PC-3 (cell line): ENCODE results near the gene TMTC2. TPM values are rescaled to one million over a fixed set of nuclear protein-coding genes. Genes with fewer than 3 reads are reported as not detected.

Experiments used
- ATAC-seq: fragments of 200-7000 bp; cut with Tn5 transposase; 2 replicates; pipeline ENCODE4 v1.9.1; 2020; ENCODE audit warnings: mild to moderate bottlenecking, moderate library complexity
- BruUV-seq: library from RNA; stranded (reverse); fragments of 400-500 nt; replicated peaks from 2 replicates; lab custom pipeline; 2021; lab: Mats Ljungman, UMichigan
- CTCF ChIA-PET: fragments of 300-600 bp; sonication (Branson Sonifier 250); formaldehyde crosslinking; loops from one replicate; lab custom pipeline; 2022; ENCODE audit warnings: antibody characterized with exemption; lab: Charles Lee
- POLR2A ChIA-PET: fragments of 300-600 bp; sonication (Branson Sonifier 250); formaldehyde crosslinking; loops from one replicate; lab custom pipeline; 2022; ENCODE audit warnings: antibody characterized with exemption; ENCODE audit not compliant: unreplicated experiment; lab: Charles Lee
- DNase-seq: peaks from one replicate; pipeline ENCODE4 v3.0.0-alpha.2; 2015
- H2AFZ ChIP-seq: fragments of 300-600 bp; sonication (generic); 2 replicates; pipeline ENCODE4 v1.6.0; 2016; ENCODE audit warnings: antibody characterized with exemption, low read length
- H3F3A ChIP-seq: fragments of 300-600 bp; sonication (generic); one replicate; pipeline ENCODE4 v1.6.0; 2017; ENCODE audit warnings: antibody characterized with exemption, low read length, control low read depth, mild to moderate bottlenecking; ENCODE audit not compliant: unreplicated experiment
- H3K27ac ChIP-seq: fragments of 300-600 bp; sonication (generic); 2 replicates; pipeline ENCODE4 v1.5.1; 2016; ENCODE audit warnings: mild to moderate bottlenecking, low read length
- H3K27me3 ChIP-seq: fragments of 300-600 bp; sonication (generic); 2 replicates; pipeline ENCODE4 v1.6.1; 2016; ENCODE audit warnings: low read length, mixed read lengths
- H3K36me3 ChIP-seq: fragments of 300-600 bp; sonication (generic); 2 replicates; pipeline ENCODE4 v1.6.1; 2016; ENCODE audit warnings: low read depth, mixed run types, low read length, mixed read lengths
- H3K4me1 ChIP-seq: fragments of 300-600 bp; sonication (generic); 2 replicates; pipeline ENCODE4 v1.5.1; 2016; ENCODE audit warnings: low read length; ENCODE audit not compliant: insufficient read depth
- H3K4me2 ChIP-seq: fragments of 300-600 bp; sonication (generic); 2 replicates; pipeline ENCODE4 v1.6.0; 2016; ENCODE audit warnings: low read length
- H3K4me3 ChIP-seq: fragments of 300-600 bp; sonication (generic); 2 replicates; pipeline ENCODE4 v1.5.1; 2016; ENCODE audit warnings: mild to moderate bottlenecking, low read length, mixed read lengths
- H3K79me2 ChIP-seq: fragments of 300-600 bp; sonication (generic); 2 replicates; pipeline ENCODE4 v1.6.1; 2017; ENCODE audit warnings: low read length, mixed read lengths
- H3K9ac ChIP-seq: fragments of 300-600 bp; sonication (generic); 2 replicates; pipeline ENCODE4 v1.6.0; 2016; ENCODE audit warnings: mild to moderate bottlenecking, low read length
- H3K9me2 ChIP-seq: fragments of 300-600 bp; sonication (generic); replicated peaks from 2 replicates; pipeline ENCODE4 v1.6.1; 2016; ENCODE audit warnings: mixed run types, low read length, mixed read lengths
- H3K9me3 ChIP-seq: fragments of 300-600 bp; sonication (generic); 2 replicates; pipeline ENCODE4 v1.6.1; 2016; ENCODE audit warnings: low read length, mixed read lengths
- H4K20me1 ChIP-seq: fragments of 300-600 bp; sonication (generic); 2 replicates; pipeline ENCODE4 v1.6.1; 2016; ENCODE audit warnings: low read length, mixed read lengths
- EZH2 ChIP-seq: fragments of 300-600 bp; sonication (generic); IDR thresholded peaks from one replicate; pipeline ENCODE4 v1.6.1; 2017; ENCODE audit warnings: antibody characterized with exemption, mild to moderate bottlenecking, low read length; ENCODE audit not compliant: unreplicated experiment
- EZH2phosphoT487 ChIP-seq: fragments of 300-600 bp; sonication (generic); IDR thresholded peaks from 2 replicates; pipeline ENCODE4 v1.6.1; 2018; ENCODE audit warnings: mild to moderate bottlenecking, antibody characterized with exemption, low read length, borderline replicate concordance
- intact Hi-C: fragments of 100-400 bp; cut with micrococcal nuclease; formaldehyde crosslinking; loops from 2 replicates; pipeline ENCODE4 v1.9.0; 2023
- total RNA-seq: library from RNA; depleted of rRNA; stranded (reverse); fragments of >200 nt; gene quantifications from 2 replicates; pipeline ENCODE4 v1.2.3, GENCODE V29; 2014
- TF ChIP-seq, protein P1 (sequence below): fragments of 300-600 bp; sonication (generic); conservative IDR thresholded peaks from 2 replicates; pipeline ENCODE4 v1.5.1; 2017; ENCODE audit warnings: antibody characterized with exemption, low read depth, mild to moderate bottlenecking, low read length

The TMTC2 gene
- total RNA-seq, 1 experiment from 2014 or later = 10.7 TPM

DNA sequence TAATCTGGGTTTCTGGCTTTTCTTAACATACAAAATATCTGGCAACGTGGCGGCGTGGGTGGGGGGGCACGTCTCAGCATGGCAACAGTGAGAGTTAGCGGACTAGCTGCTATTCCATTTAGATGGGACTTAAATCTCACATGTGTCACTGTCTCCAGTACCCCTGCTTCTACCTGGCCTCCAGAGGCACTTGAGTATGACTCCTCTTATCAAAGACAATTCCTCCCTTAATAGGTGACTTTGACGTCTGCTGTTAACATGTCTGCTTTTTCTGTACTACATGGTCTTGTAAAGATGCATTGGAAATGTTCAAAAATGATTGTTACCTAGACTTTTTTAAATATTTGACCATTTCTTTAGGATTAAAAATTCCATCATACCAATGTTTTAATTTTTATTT is 456.2 kb downstream of the TMTC2 start:
- Histone ChIP-seq H3K27ac (no peak overlapping the region), H3K4me1 (no peaks in the 10 kb centered on the region), H3K4me2 (no peak overlapping the region), H3K9me2 (no peaks in the 10 kb centered on the region), H3K27me3 (no peaks in the 10 kb centered on the region), H3K9me3 (no peaks in the 10 kb centered on the region), H3K9ac (no peak overlapping the region), H3K79me2 (no peaks in the 10 kb centered on the region), H4K20me1 (no peaks in the 10 kb centered on the region), H3F3A (no peaks in the 10 kb centered on the region), H3K4me3 (no peak overlapping the region), H3K36me3 (no peaks in the 10 kb centered on the region), H2AFZ (no peak overlapping the region)
- DNase-seq (no peak), ATAC-seq (no peak)
- no TSS peak for BruUV-seq
- no peak for TF ChIP-seq EZH2
- no peak for TF ChIP-seq EZH2phosphoT487
- TF ChIP-seq, protein P1, sequence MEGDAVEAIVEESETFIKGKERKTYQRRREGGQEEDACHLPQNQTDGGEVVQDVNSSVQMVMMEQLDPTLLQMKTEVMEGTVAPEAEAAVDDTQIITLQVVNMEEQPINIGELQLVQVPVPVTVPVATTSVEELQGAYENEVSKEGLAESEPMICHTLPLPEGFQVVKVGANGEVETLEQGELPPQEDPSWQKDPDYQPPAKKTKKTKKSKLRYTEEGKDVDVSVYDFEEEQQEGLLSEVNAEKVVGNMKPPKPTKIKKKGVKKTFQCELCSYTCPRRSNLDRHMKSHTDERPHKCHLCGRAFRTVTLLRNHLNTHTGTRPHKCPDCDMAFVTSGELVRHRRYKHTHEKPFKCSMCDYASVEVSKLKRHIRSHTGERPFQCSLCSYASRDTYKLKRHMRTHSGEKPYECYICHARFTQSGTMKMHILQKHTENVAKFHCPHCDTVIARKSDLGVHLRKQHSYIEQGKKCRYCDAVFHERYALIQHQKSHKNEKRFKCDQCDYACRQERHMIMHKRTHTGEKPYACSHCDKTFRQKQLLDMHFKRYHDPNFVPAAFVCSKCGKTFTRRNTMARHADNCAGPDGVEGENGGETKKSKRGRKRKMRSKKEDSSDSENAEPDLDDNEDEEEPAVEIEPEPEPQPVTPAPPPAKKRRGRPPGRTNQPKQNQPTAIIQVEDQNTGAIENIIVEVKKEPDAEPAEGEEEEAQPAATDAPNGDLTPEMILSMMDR = no peak
- POLR2A ChIA-PET = interaction anchor here (0.6 kb wide), 1 partner anchor 88 kb away, joined by 4 read pairs; no protein-coding TSS in a partner anchor
- CTCF ChIA-PET = no interaction called here
- intact Hi-C loops = no loop called here

DNA sequence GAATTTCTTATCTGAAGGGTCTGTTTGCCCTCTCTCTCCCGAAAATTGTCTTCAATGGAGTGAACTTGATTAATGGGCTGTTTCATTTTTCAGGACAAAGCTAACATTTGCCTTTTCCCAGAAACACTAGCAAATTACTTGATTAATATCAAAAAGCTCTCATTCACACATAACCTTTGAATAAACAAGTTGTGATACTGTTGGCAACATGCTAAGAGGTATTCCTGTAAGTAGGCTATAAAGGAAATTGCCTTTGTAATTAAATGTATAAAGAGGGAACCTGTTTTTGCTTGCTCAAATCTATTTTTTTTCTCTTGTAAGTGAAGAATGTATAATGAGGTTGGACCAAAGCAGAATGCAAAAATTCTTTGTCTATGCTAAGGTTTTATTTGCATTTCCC is 457.2 kb downstream of the TMTC2 start:
- CTCF ChIA-PET = no interaction called here

DNA sequence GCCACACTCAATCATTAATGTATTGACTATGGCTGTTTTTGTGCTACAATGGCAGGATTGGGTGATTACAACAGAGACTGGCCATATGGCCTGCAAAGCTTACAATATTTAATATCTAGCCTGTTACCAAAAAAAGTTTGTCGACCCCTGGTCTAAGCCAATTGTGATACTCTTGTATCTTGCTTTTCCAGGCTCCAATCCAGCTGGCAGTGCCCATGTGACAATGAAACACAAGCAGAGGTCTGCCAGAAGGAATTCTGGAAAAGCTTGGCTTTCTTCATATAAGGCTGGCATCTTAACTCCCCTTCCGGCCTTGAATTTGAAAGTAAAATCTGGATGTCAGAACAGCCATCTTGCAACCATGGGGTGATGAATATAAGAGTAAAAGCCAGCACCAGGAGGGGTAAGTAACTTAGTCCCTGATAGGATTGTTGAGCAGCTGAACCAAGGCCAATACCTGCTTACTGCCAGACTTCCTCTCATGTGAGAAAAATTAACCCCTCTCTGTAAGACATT is 458.7 kb downstream of the TMTC2 start:
- Histone ChIP-seq H3K27me3 (no peaks in the 10 kb centered on the region), H3F3A (no peaks in the 10 kb centered on the region), H3K9ac (no peak overlapping the region), H2AFZ (no peak overlapping the region), H3K79me2 (no peaks in the 10 kb centered on the region), H3K36me3 (no peaks in the 10 kb centered on the region), H4K20me1 (no peaks in the 10 kb centered on the region), H3K9me2 (no peaks in the 10 kb centered on the region), H3K9me3 (no peaks in the 10 kb centered on the region), H3K4me2 (no peak overlapping the region), H3K4me1 (no peaks in the 10 kb centered on the region), H3K4me3 (no peak overlapping the region), H3K27ac (no peak overlapping the region)
- POLR2A ChIA-PET = no interaction called here
- intact Hi-C loops = no loop called here
- TF ChIP-seq EZH2 (no peak), EZH2phosphoT487 (no peak)
- TF ChIP-seq, protein P1 = no peak
- no TSS peak for BruUV-seq
- DNase-seq (no peak), ATAC-seq (no peak)
- CTCF ChIA-PET = no interaction called here

More for the DNA sequence above, 457.2 kb downstream of the TMTC2 start:
- no peaks in the 10 kb centered on the region for H3K9me2 ChIP-seq
- H3K9me3 ChIP-seq = no peaks in the 10 kb centered on the region
- DNase-seq = no peak
- no TSS peak for BruUV-seq
- intact Hi-C loops = no loop called here
- H4K20me1 ChIP-seq = no peaks in the 10 kb centered on the region
- H3K9ac ChIP-seq = no peak overlapping the region
- H3K79me2 ChIP-seq = no peaks in the 10 kb centered on the region
- H3K27me3 ChIP-seq = no peaks in the 10 kb centered on the region
- H3K4me1 ChIP-seq = no peaks in the 10 kb centered on the region
- no peak overlapping the region for H2AFZ ChIP-seq
- H3K27ac ChIP-seq = no peak overlapping the region
- no peak overlapping the region for H3K4me3 ChIP-seq
- ATAC-seq = no peak
- TF ChIP-seq, protein P1 = no peak
- TF ChIP-seq EZH2phosphoT487 (no peak), EZH2 (no peak)
- H3K36me3 ChIP-seq = no peaks in the 10 kb centered on the region
- no peak overlapping the region for H3K4me2 ChIP-seq
- no peaks in the 10 kb centered on the region for H3F3A ChIP-seq
- POLR2A ChIA-PET = no interaction called here
